Endothelial cell of hepatic sinusoid (primary cell): ENCODE data around the gene TAOK3.
"Not testable (repeated sequence)": the region's sequence is repeated elsewhere in the genome, so short reads cannot be mapped to it uniquely, and the experiment has no call there.

Experiments used
- in situ Hi-C: cut with HindIII; loops from 2 replicates; pipeline ENCODE4 v1.10.0; 2017; ENCODE audit warnings: low sequenced_read_pairs

Gene TAOK3

GRCh38 chr12:118372541-118373495 lies at the start of gene TAOK3:
TSS of gene TAOK3 (minus strand) at chr12:118372907. CDS start at chr12:118255567, 117,340 bp downstream.
- in situ Hi-C loops = no loop called here

GRCh38 chr12:118420673-118421072 lies 48.0 kb upstream of the TAOK3 start:
- in situ Hi-C loops = no loop called here

GRCh38 chr12:118418385-118419057 lies 45.8 kb upstream of the TAOK3 start:
- in situ Hi-C loops = no loop called here

GRCh38 chr12:118417942-118418341 lies 45.2 kb upstream of the TAOK3 start:
- in situ Hi-C loops = no loop called here

- in situ Hi-C loops = no loop called here
These were observed 37.1 kb upstream of the TAOK3 start for GRCh38 chr12:118409834-118410233.

- in situ Hi-C loops = not testable (repeated sequence)
These were observed 35.5 kb upstream of the TAOK3 start for GRCh38 chr12:118408241-118408640.

GRCh38 chr12:118404876-118405521 lies 32.3 kb upstream of the TAOK3 start:
- in situ Hi-C loops = no loop called here

GRCh38 chr12:118402251-118402650 lies 29.5 kb upstream of the TAOK3 start:
- in situ Hi-C loops = no loop called here

- in situ Hi-C loops = no loop called here
These were observed 26.2 kb upstream of the TAOK3 start for GRCh38 chr12:118398940-118399339.

GRCh38 chr12:118398524-118398923 lies 25.8 kb upstream of the TAOK3 start:
- in situ Hi-C loops = no loop called here

- in situ Hi-C loops = no loop called here
These were observed 25.2 kb upstream of the TAOK3 start for GRCh38 chr12:118397708-118398440.

- in situ Hi-C loops = no loop called here
These were observed 19.1 kb upstream of the TAOK3 start for GRCh38 chr12:118391836-118392235.

- in situ Hi-C loops = no loop called here
These were observed 18.7 kb upstream of the TAOK3 start for GRCh38 chr12:118391424-118391823.

GRCh38 chr12:118377884-118378470 lies 5.3 kb upstream of the TAOK3 start:
- in situ Hi-C loops = loop anchor here (5.0 kb wide), 1 partner anchor 196 kb away; no protein-coding TSS in a partner anchor

GRCh38 chr12:118377021-118377883 lies 4.5 kb upstream of the TAOK3 start:
- in situ Hi-C loops = loop anchor here (5.0 kb wide), 1 partner anchor 195 kb away; no protein-coding TSS in a partner anchor

- in situ Hi-C loops = loop anchor here (5.0 kb wide), 1 partner anchor 194 kb away; no protein-coding TSS in a partner anchor
These were observed 3.6 kb upstream of the TAOK3 start, which contains the start of gene SUDS3 for GRCh38 chr12:118376089-118377020. TSS of gene SUDS3 (plus strand) at chr12:118376555. CDS start at chr12:118376692, 137 bp downstream.

- in situ Hi-C loops = loop anchor here (5.0 kb wide), 1 partner anchor 193 kb away; no protein-coding TSS in a partner anchor
These were observed 2.6 kb upstream of the TAOK3 start for GRCh38 chr12:118375348-118375747.

- in situ Hi-C loops = loop anchor here (5.0 kb wide), 1 partner anchor 193 kb away; no protein-coding TSS in a partner anchor
These were observed 2.2 kb upstream of the TAOK3 start for GRCh38 chr12:118374909-118375308.
